Amygdala (tissue), 56 donors: ENCODE measurements around the gene CLIP1.
"Not testable (repeated sequence)": the region's sequence is repeated elsewhere in the genome, so short reads cannot be mapped to it uniquely, and the experiment has no call there.

Experiments
- DNase-seq, 56 donors: peaks; one replicate each; lab custom pipeline; 2025; lab: John Stamatoyannopoulos, UW

The CLIP1 gene

DNA sequence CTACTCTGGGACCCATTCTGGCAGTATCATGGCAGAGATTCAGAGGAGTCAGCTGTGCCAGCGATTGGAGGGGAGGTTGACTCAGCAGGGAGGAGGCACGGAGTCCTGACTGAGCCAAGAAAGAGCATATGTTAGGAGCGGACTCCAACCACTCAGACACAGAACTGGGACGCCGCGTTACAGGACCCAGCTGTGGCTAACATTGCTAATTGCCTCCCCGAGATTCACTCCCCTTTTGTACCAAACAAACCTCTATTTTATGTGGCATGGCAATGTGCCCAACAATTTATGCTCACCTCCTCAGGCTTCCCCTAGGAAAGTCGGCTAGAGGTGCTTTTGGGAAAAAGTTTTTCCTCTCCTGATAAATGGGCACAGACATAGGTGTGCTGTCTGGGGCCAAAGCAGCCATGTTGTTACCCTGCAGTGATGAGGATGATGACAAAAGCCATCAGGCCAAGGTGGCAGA lies 15.2 kb upstream of the CLIP1 start:
- peak in 36 of 56 donors; percentile 1 to 75 (median 24) for DNase-seq

- DNase-seq = no peak
Measured at GRCh38 chr12:122435186-122435585, 12.7 kb upstream of the CLIP1 start.

GRCh38 chr12:122429043-122429442 lies 6.6 kb upstream of the CLIP1 start:
- not testable (repeated sequence) for DNase-seq

DNA sequence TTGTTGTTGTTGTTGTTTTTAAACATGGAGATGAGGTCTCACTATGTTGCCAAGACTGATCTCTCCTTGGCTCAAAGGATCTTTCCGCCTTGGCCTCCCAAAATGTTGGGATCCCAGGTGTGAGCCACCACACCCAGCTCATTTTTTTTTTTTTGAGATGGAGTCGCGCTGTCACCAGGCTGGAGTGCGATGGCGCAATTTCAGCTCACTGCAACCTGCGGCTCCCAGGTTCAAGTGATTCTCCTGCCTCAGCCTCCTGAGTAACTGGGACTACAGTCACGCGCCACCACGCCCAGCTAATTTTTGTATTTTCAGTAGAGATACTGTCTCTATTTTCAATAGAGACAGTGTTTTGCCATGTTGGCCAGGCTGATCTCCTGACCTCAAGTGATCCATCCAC lies 4.9 kb upstream of the CLIP1 start:
- DNase-seq = no peak

GRCh38 chr12:122423258-122424165 lies 1.0 kb upstream of the CLIP1 start:
- peak in 35 of 56 donors; percentile 10 to 63 (median 35) for DNase-seq

- peak in 21 of 56 donors; percentile 10 to 63 (median 45) for DNase-seq
Measured at GRCh38 chr12:122422730-122423257, 325 bp upstream of the CLIP1 start.

- DNase-seq = peak in 26 of 56 donors; percentile 3 to 46 (median 26)
Measured at GRCh38 chr12:122421187-122421820, 1.2 kb downstream of the CLIP1 start.

DNA sequence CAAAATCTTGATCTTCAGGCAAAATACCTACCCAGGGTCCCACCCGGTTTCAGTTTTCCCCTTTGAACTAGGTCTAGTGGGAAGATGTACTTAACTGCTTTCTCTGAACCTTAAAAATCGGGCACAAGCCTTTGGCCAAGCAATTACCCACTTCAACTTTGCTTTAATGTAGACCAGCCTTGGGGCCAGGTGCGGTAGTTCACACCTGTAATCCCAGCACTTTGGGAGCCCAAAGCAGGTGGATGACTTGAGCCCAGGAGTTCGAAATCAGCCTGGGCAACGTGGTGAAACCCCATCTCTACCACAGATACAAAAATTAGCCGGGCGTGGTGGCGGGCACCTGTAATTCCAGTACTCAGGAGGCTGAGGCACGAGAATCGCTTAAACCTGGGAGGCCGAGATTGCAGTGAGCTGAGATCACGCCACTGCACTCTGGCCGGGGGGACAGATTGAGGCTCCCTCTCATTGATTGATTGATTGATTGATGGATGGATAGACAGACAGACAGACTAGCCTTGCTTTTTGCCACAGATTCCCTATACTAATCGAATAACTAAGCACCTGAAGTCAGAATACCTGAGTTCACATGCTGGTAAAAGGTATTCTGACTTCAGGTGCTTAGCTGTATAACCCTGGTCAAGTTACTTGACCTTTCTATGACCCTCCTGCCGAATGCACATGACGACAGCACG lies 1.9 kb downstream of the CLIP1 start:
- DNase-seq = no peak

DNA sequence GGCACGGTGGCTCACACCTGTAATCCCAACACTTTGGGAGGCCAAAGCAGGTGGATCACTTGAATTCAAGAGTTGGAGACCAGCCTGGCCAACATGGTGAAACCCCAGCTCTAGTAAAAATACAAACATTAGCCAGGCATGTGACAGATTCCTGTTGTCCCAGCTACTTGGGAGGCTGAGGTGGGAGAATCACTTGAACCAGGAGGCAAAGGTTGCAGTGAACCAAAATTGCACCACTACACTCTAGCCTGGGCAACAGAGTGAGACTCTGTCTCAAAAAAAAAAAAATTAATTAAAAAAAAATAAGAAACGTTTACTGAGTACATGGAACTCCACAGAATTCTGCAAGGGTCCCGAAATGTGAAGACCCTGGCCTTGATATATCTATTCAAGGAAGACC lies 3.4 kb downstream of the CLIP1 start:
- DNase-seq = not testable (repeated sequence)

- DNase-seq = not testable (repeated sequence)
Measured at GRCh38 chr12:122415665-122416064, 6.8 kb downstream of the CLIP1 start.

- no peak for DNase-seq
Measured at GRCh38 chr12:122413516-122414404, 8.7 kb downstream of the CLIP1 start.

- DNase-seq = no peak
Measured at GRCh38 chr12:122412851-122413433, 9.5 kb downstream of the CLIP1 start.

- DNase-seq = peak in 13 of 56 donors; percentile 0 to 39 (median 12)
Measured at GRCh38 chr12:122411537-122411936, 10.9 kb downstream of the CLIP1 start.

DNA sequence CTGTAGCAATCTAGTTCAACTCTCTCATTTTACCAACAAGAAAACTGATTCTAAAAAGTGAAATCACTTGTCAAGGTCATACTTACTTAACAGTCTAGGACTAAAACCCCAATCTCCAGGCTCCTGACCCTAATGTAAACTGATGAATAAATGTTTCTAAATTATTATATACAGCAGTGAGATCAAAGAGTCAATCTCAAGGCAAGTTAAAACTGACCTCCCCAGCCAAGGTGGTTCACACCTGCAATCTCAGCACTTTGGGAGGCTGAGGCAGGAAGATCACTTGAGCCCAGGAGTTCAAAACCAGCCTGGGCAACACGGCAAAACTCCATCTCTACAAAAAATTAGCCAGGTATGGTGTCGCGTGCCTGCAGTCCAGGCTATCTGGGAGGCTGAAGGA lies 15.3 kb downstream of the CLIP1 start:
- DNase-seq = no peak

DNA sequence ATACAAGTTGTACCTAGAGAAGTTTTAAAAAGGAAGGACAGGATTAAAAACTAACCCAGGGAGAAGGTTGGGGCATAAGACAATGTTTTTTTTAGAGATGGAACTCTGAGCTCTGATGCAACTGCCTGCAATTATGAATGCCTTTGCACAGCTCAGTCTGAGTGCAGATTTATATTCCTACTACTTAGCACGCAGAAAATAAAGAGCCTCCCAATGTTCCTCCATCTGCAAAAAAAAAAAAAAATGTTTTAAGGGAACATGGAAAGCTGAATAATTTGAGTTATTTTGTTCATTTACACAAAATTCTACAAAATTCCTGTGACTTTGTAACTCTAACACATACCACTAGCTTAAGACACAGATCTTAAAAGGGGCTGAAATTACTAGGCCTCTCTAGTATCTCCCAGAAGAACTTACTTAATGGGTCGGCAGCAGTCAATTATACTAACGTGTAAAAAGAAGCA lies 15.7 kb downstream of the CLIP1 start:
- DNase-seq = no peak

- no peak for DNase-seq
Measured at GRCh38 chr12:122403831-122404230, 18.6 kb downstream of the CLIP1 start.

DNA sequence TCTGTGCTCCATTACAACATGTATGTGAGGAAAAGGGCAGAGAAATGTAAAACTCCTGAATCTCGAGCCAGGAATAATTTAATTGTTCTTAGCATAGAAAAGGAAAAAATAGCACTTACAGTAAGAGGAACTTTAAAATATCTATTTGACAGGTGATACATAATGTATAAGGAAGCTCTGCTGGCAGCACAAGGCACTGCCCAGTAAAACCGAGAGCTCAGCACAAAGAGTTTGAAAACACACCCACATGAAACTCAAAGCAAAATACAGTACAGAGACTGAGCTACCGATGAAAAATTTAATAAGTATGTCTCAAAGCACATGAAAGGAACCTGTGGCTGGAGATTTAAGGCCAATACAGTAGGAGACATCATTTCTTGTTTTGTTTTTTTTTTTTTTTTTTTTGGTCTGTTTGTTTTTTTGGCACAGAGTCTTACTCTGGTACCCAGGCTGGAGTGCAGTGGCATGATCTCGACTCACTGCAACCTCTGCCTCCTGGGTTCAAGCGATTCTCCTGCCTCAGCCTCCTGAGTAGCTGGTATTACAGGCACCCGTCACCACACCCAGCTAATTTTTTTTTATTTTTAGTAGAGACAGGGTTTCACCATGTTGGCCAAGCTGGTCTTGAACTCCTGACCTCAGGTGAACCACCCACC lies 19.2 kb downstream of the CLIP1 start:
- no peak for DNase-seq

DNA sequence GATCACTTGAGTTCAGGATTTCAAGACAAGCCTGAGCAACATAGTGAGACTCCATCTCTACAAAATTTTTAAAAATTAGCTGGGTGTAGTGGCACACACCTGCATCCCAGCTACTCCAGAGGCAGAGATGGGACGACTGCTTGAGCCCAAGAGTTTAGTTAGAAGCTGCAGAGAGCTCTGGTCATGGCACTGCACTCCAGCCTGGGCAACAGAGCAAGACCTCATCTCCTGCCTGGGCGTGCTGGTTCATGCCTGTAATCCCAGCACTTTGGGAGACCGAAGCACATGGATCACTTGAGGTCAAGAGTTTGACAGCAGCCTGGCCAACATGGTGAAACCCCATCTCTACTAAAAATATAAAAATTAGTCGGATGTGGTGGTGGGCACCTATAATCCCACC lies 20.2 kb downstream of the CLIP1 start:
- DNase-seq = no peak
